GM13977 (cell line): ENCODE measurements around the gene MIB1.
A peak's percentile ranks its signal among the peaks of the same experiment; 100 is the strongest.

Experiments
- DNase-seq: peaks from one replicate; pipeline ENCODE4 v3.0.0; 2012; ENCODE audit warnings: low spot score
- CTCF ChIP-seq: IDR thresholded peaks from 2 replicates; pipeline ENCODE4 v1.5.1; 2012; ENCODE audit warnings: mild to moderate bottlenecking, control low read depth; ENCODE audit not compliant: insufficient read depth; ENCODE audit errors: extremely low read depth, missing control alignments
- in situ Hi-C: fragments of 300-500 bp; cut with MboI; formaldehyde crosslinking; loops from one replicate; pipeline ENCODE4 v1.12.0; 2022; ENCODE audit warnings: low sequenced_read_pairs, low pct_unique_long_range_greater_than_20kb, mixed read lengths, inconsistent platforms; ENCODE audit not compliant: unreplicated experiment

Gene MIB1

GRCh38 chr18:21914739-21915319, 174.2 kb downstream of the MIB1 start:
- no peak for DNase-seq
- TF ChIP-seq CTCF, result peak; percentile 41
- in situ Hi-C loops, result loop anchor here (25.0 kb wide), 1 partner anchor 647 kb away; no protein-coding TSS in a partner anchor

- in situ Hi-C loops, result loop anchor here (25.0 kb wide), 1 partner anchor 647 kb away; no protein-coding TSS in a partner anchor
- DNase-seq, result no peak
- TF ChIP-seq CTCF, result no peak
These were observed 175.0 kb downstream of the MIB1 start for GRCh38 chr18:21915546-21915945.

GRCh38 chr18:21916594-21916993, 176.0 kb downstream of the MIB1 start:
- no peak for DNase-seq
- no peak for TF ChIP-seq CTCF
- in situ Hi-C loops, result loop anchor here (25.0 kb wide), 1 partner anchor 646 kb away; no protein-coding TSS in a partner anchor

GRCh38 chr18:21918693-21919092, 178.1 kb downstream of the MIB1 start:
- DNase-seq, result no peak
- in situ Hi-C loops, result loop anchor here (25.0 kb wide), 1 partner anchor 644 kb away; no protein-coding TSS in a partner anchor
- no peak for TF ChIP-seq CTCF
